Hepatocyte (in vitro differentiated cells): Measurements from ENCODE around the gene C6orf141. TPM values are rescaled to one million over a fixed set of nuclear protein-coding genes. Genes with fewer than 3 reads are reported as not detected.

Experiments
- DNase-seq: peaks from one replicate; pipeline ENCODE4 v3.0.0-alpha.2; 2016; ENCODE audit warnings: low spot score
- H2AFZ ChIP-seq: fragments of 200-600 bp; sonication (generic); 2 replicates; pipeline ENCODE4 v1.6.0; 2016; ENCODE audit warnings: antibody characterized with exemption, mild to moderate bottlenecking
- H3K27ac ChIP-seq: fragments of 200-600 bp; sonication (generic); 2 replicates; pipeline ENCODE4 v1.5.1; 2016; ENCODE audit warnings: mild to moderate bottlenecking
- H3K27me3 ChIP-seq: fragments of 200-600 bp; sonication (generic); 2 replicates; pipeline ENCODE4 v1.6.1; 2016
- H3K36me3 ChIP-seq: fragments of 200-600 bp; sonication (generic); replicated peaks from 2 replicates; pipeline ENCODE4 v1.5.1; 2016; ENCODE audit warnings: low read depth; ENCODE audit not compliant: insufficient read depth
- H3K4me1 ChIP-seq: fragments of 200-600 bp; sonication (generic); 2 replicates; pipeline ENCODE4 v1.5.1; 2016; ENCODE audit warnings: mild to moderate bottlenecking, moderate library complexity; ENCODE audit not compliant: insufficient read depth
- H3K4me2 ChIP-seq: fragments of 200-600 bp; sonication (generic); 2 replicates; pipeline ENCODE4 v1.6.0; 2016
- H3K4me3 ChIP-seq: fragments of 200-600 bp; sonication (generic); 2 replicates; pipeline ENCODE4 v1.5.1; 2016; ENCODE audit warnings: mild to moderate bottlenecking
- H3K79me2 ChIP-seq: fragments of 200-600 bp; sonication (generic); 2 replicates; pipeline ENCODE4 v1.6.0; 2017; ENCODE audit warnings: mild to moderate bottlenecking
- H3K9me2 ChIP-seq: fragments of 200-600 bp; sonication (generic); replicated peaks from 2 replicates; pipeline ENCODE4 v1.6.0; 2017; ENCODE audit warnings: mild to moderate bottlenecking; ENCODE audit not compliant: insufficient read depth
- H3K9me3 ChIP-seq: fragments of 200-600 bp; sonication (generic); 2 replicates; pipeline ENCODE4 v1.5.1; 2016; ENCODE audit warnings: low read depth, mild to moderate bottlenecking
- H4K20me1 ChIP-seq: fragments of 200-600 bp; sonication (generic); 2 replicates; pipeline ENCODE4 v1.6.0; 2016; ENCODE audit warnings: mild to moderate bottlenecking; ENCODE audit not compliant: insufficient read depth, poor library complexity, severe bottlenecking
- EZH2 ChIP-seq: fragments of 200-600 bp; sonication (generic); IDR thresholded peaks from 2 replicates; pipeline ENCODE4 v1.6.1; 2016; ENCODE audit warnings: antibody characterized with exemption, mild to moderate bottlenecking, borderline replicate concordance
- EZH2phosphoT487 ChIP-seq: fragments of 200-600 bp; sonication (generic); IDR thresholded peaks from one replicate; pipeline ENCODE4 v1.6.1; 2018; ENCODE audit warnings: antibody characterized with exemption, mild to moderate bottlenecking, low read depth, moderate library complexity; ENCODE audit not compliant: unreplicated experiment, severe bottlenecking
- WGBS: methylation state at CpG from one replicate; pipeline ENCODE4 v1.1.6; 2016; ENCODE audit warnings: low lambda C conversion rate; ENCODE audit errors: missing lambda C conversion rate; 5-methylcytosine and 5-hydroxymethylcytosine counted together
- polyA plus RNA-seq: library from polyadenylated mRNA; unstranded; fragments of >200 nt; fragmentation: Nextera tagmentation; extraction: Ambion mirVana; gene quantifications from 2 replicates; pipeline ENCODE4 v1.2.1, GENCODE V29; 2016
- total RNA-seq: library from RNA; depleted of rRNA; stranded (reverse); fragments of >200 nt; gene quantifications from 2 replicates; pipeline ENCODE4 v1.2.3, GENCODE V29; 2014
- TF ChIP-seq, protein P1 (sequence below): fragments of 200-600 bp; sonication (generic); IDR thresholded peaks from 2 replicates; pipeline ENCODE4 v1.5.1; 2016; ENCODE audit warnings: antibody characterized with exemption, mild to moderate bottlenecking; ENCODE audit not compliant: poor library complexity

C6orf141 gene
- total and polyA plus RNA-seq, 2 experiments from 2014 or later = 2.9 to 4.5 TPM

GRCh38 chr6:49564552-49564951 is 14.1 kb downstream of the C6orf141 start:
- Histone ChIP-seq H2AFZ (no peak overlapping the region), H3K27ac (no peak overlapping the region), H3K27me3 (no peaks in the 10 kb centered on the region), H3K79me2 (no peaks in the 10 kb centered on the region), H4K20me1 (no peaks in the 10 kb centered on the region), H3K4me1 (no peaks in the 10 kb centered on the region), H3K9me2 (no peaks in the 10 kb centered on the region), H3K9me3 (no peaks in the 10 kb centered on the region), H3K4me3 (no peak overlapping the region), H3K4me2 (no peak overlapping the region), H3K36me3 (no peaks in the 10 kb centered on the region)
- WGBS = 63% methylated on average over 1 of the region's 1 CpG
- TF ChIP-seq, protein P1, sequence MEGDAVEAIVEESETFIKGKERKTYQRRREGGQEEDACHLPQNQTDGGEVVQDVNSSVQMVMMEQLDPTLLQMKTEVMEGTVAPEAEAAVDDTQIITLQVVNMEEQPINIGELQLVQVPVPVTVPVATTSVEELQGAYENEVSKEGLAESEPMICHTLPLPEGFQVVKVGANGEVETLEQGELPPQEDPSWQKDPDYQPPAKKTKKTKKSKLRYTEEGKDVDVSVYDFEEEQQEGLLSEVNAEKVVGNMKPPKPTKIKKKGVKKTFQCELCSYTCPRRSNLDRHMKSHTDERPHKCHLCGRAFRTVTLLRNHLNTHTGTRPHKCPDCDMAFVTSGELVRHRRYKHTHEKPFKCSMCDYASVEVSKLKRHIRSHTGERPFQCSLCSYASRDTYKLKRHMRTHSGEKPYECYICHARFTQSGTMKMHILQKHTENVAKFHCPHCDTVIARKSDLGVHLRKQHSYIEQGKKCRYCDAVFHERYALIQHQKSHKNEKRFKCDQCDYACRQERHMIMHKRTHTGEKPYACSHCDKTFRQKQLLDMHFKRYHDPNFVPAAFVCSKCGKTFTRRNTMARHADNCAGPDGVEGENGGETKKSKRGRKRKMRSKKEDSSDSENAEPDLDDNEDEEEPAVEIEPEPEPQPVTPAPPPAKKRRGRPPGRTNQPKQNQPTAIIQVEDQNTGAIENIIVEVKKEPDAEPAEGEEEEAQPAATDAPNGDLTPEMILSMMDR = no peak
- no peak for TF ChIP-seq EZH2phosphoT487
- no peak for TF ChIP-seq EZH2
- no peak for DNase-seq

DNA sequence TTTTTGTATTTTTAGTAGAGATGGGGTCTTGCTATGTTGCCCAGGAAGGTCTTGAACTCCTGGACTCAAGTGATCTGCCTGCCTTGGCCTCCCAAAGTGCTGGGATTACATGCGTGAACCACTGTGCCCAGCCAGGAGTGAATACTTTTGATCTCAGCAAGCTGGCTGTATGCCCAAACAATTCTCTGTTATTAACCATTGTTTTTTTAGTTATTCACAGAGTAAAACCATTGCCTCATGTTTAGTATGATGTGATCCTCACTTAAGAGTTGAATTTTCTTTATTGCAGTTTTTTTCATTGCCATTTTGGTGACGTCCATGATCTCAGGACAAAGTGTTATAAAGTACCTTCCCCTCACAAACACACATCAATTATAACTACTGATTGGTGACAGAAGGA is 14.8 kb downstream of the C6orf141 start:
- Histone ChIP-seq H3K9me3 (no peaks in the 10 kb centered on the region), H3K79me2 (no peaks in the 10 kb centered on the region), H4K20me1 (no peaks in the 10 kb centered on the region), H3K4me2 (no peak overlapping the region), H3K4me3 (no peak overlapping the region), H3K4me1 (no peaks in the 10 kb centered on the region), H3K27ac (no peak overlapping the region), H3K9me2 (no peaks in the 10 kb centered on the region), H3K27me3 (no peaks in the 10 kb centered on the region), H2AFZ (no peak overlapping the region), H3K36me3 (no peaks in the 10 kb centered on the region)
- no peak for DNase-seq
- TF ChIP-seq, protein P1 = no peak
- TF ChIP-seq EZH2 (no peak), EZH2phosphoT487 (no peak)
- 58% methylated on average over 2 of the region's 2 CpGs for WGBS

DNA sequence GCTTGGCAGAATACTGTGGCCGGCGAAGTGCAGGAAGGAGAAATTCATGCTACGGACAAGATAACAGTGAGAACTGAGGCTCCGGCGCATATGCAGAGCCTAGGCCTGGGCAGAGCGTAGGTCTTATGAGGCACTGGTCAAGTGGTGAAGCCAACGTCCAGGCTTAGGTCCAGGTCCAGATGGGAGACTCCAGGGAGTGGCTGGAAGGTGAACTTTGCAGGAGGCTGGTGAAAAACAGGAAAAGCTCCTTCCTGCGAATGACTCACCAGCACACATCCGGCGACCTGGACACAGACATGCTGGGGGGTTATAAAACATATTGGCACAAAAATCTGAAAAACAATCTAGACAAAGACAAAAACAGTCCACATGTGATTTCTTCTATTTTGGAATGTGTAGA is 15.4 kb downstream of the C6orf141 start:
- WGBS = 83% methylated on average over 10 of the region's 10 CpGs
- H3K9me3 ChIP-seq = no peaks in the 10 kb centered on the region
- H3K9me2 ChIP-seq = no peaks in the 10 kb centered on the region
- DNase-seq = no peak
- H3K4me1 ChIP-seq = no peaks in the 10 kb centered on the region
- no peak overlapping the region for H3K27ac ChIP-seq
- no peaks in the 10 kb centered on the region for H3K27me3 ChIP-seq
- TF ChIP-seq EZH2phosphoT487 (no peak), EZH2 (no peak)
- TF ChIP-seq, protein P1 = no peak
- H2AFZ ChIP-seq = no peak overlapping the region
- no peaks in the 10 kb centered on the region for H3K79me2 ChIP-seq
- no peak overlapping the region for H3K4me2 ChIP-seq
- no peaks in the 10 kb centered on the region for H4K20me1 ChIP-seq
- H3K4me3 ChIP-seq = no peak overlapping the region
- no peaks in the 10 kb centered on the region for H3K36me3 ChIP-seq

DNA sequence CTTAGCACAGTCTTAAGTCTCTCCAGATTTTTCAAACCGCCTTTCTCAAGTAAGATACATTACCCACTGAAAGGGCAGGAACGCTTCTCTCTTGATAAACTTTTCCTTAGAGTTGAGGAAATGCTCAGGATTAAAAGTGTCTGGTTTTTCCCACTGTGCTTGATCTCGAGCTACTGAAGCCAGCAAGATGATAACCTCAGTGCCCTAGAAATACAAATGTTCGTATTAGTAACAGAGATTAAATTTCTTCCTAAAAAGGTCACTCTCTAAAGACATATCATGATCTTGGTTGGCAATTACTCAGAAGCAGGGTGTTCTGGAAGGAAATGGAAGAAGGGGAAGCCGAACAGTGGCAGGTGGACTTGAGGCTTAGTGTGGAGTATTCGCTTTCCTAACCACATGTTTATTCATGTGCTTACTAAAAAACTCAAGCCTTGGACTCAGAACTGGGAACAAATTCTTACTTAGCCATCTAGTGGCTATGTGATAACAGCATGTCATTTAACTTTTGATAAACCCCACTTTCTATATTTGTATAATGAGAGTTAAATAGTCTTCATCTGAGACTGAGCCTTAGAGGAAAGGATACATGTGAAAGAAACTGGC is 20.1 kb downstream of the C6orf141 start:
- Histone ChIP-seq H3K4me1 (no peaks in the 10 kb centered on the region), H3K79me2 (no peaks in the 10 kb centered on the region), H3K27ac (no peak overlapping the region), H3K36me3 (no peaks in the 10 kb centered on the region), H3K27me3 (no peaks in the 10 kb centered on the region), H3K9me3 (no peaks in the 10 kb centered on the region), H3K4me3 (no peak overlapping the region), H3K9me2 (no peaks in the 10 kb centered on the region), H2AFZ (no peak overlapping the region), H4K20me1 (no peaks in the 10 kb centered on the region), H3K4me2 (no peak overlapping the region)
- 42% methylated on average over 6 of the region's 6 CpGs for WGBS
- TF ChIP-seq EZH2 (no peak), EZH2phosphoT487 (no peak)
- TF ChIP-seq, protein P1 = peak; percentile 15
- no peak for DNase-seq
